ENCODE results near the gene MYRIP. TPM values are rescaled to one million over a fixed set of nuclear protein-coding genes. Genes with fewer than 3 reads are reported as not detected.

MYRIP gene
- polyA plus RNA-seq, 1 of the 3 experiments (the other 2 are of a cell fraction) = 1.2 TPM

GRCh38 chr3:39960515-39961191, 151.2 kb downstream of the MYRIP start (continued):
- TF ChIP-seq, protein P1, sequence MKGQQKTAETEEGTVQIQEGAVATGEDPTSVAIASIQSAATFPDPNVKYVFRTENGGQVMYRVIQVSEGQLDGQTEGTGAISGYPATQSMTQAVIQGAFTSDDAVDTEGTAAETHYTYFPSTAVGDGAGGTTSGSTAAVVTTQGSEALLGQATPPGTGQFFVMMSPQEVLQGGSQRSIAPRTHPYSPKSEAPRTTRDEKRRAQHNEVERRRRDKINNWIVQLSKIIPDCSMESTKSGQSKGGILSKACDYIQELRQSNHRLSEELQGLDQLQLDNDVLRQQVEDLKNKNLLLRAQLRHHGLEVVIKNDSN (IDR thresholded peaks at IDR 0.05; ENCODE audit: borderline replicate concordance, low read depth) = no peak
- TF ChIP-seq SMC3 (IDR thresholded peaks at IDR 0.05; ENCODE audit: low read depth, low read length) = no peak
- no peak for TF ChIP-seq IRF3 (IDR thresholded peaks at IDR 0.05; ENCODE audit: low read depth, low read length)
- TF ChIP-seq SIN3A (IDR thresholded peaks at IDR 0.05; ENCODE audit: borderline replicate concordance, low read depth, low read length) = no peak
- TF ChIP-seq GATA2 (CRISPR knock-in tag; IDR thresholded peaks at IDR 0.05) = no peak
- no peak for TF ChIP-seq NRF1 (IDR thresholded peaks at IDR 0.05; ENCODE audit: low read depth, low read length)
- no peak for TF ChIP-seq POLR2AphosphoS5 (IDR thresholded peaks at IDR 0.05; ENCODE audit: low read depth, low read length)

- Histone ChIP-seq H3K4me1 (ENCODE audit: control insufficient read depth in 1 of 2, insufficient read depth in 2 of 2, low read depth in 1 of 2, low read length in 1 of 2) (no peaks in the 10 kb centered on the region; a peak in 2 of 4 replicates), H3K27ac (ENCODE audit: low read depth in 2 of 2, low read length in 1 of 2) (no peak overlapping the region), H3K79me2 (ENCODE audit: insufficient read depth) (no peaks in the 10 kb centered on the region), H4K20me1 (ENCODE audit: insufficient read depth) (no peaks in the 10 kb centered on the region), H3K27me3 (ENCODE audit: insufficient read depth) (no peaks in the 10 kb centered on the region), H2AFZ (ENCODE audit: low read depth) (no peak overlapping the region), H3K4me2 (no peak overlapping the region), H3K36me3 (replicated peaks in 1 of 2; ENCODE audit: control insufficient read depth in 1 of 2, insufficient read depth in 2 of 2, low read length in 1 of 2) (no peaks in the 10 kb centered on the region), H3K9me2 (no peaks in the 10 kb centered on the region), H3K4me3 (ENCODE audit: low read depth in 2 of 2, low read length in 1 of 2) (no peak overlapping the region), H3F3A (replicated peaks; ENCODE audit: insufficient read depth) (no peaks in the 10 kb centered on the region), H3K9ac (no peak overlapping the region), H3K9me3 (no peaks in the 10 kb centered on the region)
- ChIA-PET CTCF (no interaction called here), POLR2A (no interaction called here)
- WGBS (ENCODE audit: low lambda C conversion rate) = 69% methylated on average over 4 of the region's 4 CpGs
- TF ChIP-seq JUND (IDR thresholded peaks at IDR 0.05) = no peak
- TF ChIP-seq, protein P1 (IDR thresholded peaks at IDR 0.05; ENCODE audit: borderline replicate concordance, low read depth) = no peak
- TF ChIP-seq CHD2 (IDR thresholded peaks at IDR 0.05; ENCODE audit: low read length, partially characterized antibody) = no peak
- no peak for TF ChIP-seq FOSL2 (IDR thresholded peaks at IDR 0.05; ENCODE audit: borderline replicate concordance, low read depth)
- no peak for TF ChIP-seq MXI1 (IDR thresholded peaks at IDR 0.05; ENCODE audit: low read depth, low read length)
- TF ChIP-seq FOXM1 (IDR thresholded peaks at IDR 0.05; ENCODE audit: low read depth) = no peak
- TF ChIP-seq GATA2 (CRISPR knock-in tag; IDR thresholded peaks at IDR 0.05) = no peak
- TF ChIP-seq CTCF (IDR thresholded peaks at IDR 0.05) = no peak
- TF ChIP-seq YY1 (IDR thresholded peaks at IDR 0.05; ENCODE audit: low read depth) = no peak
- DNase-seq = no peak
These were observed 151.8 kb downstream of the MYRIP start for GRCh38 chr3:39961230-39961629.

Measured in SK-N-SH (cell line).